HL-60 (cell line): Measurements from ENCODE around the gene SLC38A11.
"Not testable (repeated sequence)": the region's sequence is repeated elsewhere in the genome, so short reads cannot be mapped to it uniquely, and the experiment has no call there.

ENCODE experiments used
- CTCF ChIP-seq: IDR thresholded peaks from one replicate; pipeline ENCODE4 v1.5.1; 2011; ENCODE audit warnings: low read length, control low read depth, inconsistent platforms; ENCODE audit not compliant: insufficient read depth
- GABPA ChIP-seq: IDR thresholded peaks from 2 replicates; pipeline ENCODE4 v1.6.1; 2012; ENCODE audit warnings: low read depth
- REST ChIP-seq: IDR thresholded peaks from 2 replicates; pipeline ENCODE4 v1.6.1; 2012; ENCODE audit warnings: low read depth; ENCODE audit not compliant: insufficient replicate concordance

- not testable (repeated sequence) for TF ChIP-seq CTCF, GABPA, REST
Measured at GRCh38 chr2:164986027-164986426, 30.7 kb upstream of the SLC38A11 start.
